ENCODE results near the gene FREM3.
"Not testable (repeated sequence)": the region's sequence is repeated elsewhere in the genome, so short reads cannot be mapped to it uniquely, and the experiment has no call there.

FREM3 gene

DNA sequence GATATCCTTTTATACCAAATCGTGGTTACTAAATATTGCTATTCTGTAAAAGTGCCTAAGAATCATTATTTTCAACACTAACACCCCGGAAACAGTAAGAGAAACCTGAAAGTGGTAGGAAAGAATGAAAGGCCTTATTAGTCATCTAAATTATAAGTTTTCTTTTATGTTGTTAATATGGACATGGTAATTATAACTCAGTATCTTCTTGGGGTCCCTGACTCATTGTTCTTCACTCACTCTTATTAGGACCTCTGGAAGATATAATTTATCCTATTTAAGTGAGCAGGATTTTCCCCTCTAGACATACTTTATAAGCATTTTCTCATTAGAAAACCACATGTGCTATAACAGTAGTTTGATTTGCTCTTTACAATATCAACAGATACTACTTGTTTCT lies 136.0 kb downstream of the FREM3 start:
- DNase-seq: no peak

GRCh38 chr4:143559757-143560147 lies 140.7 kb downstream of the FREM3 start:
- DNase-seq: no peak

DNA sequence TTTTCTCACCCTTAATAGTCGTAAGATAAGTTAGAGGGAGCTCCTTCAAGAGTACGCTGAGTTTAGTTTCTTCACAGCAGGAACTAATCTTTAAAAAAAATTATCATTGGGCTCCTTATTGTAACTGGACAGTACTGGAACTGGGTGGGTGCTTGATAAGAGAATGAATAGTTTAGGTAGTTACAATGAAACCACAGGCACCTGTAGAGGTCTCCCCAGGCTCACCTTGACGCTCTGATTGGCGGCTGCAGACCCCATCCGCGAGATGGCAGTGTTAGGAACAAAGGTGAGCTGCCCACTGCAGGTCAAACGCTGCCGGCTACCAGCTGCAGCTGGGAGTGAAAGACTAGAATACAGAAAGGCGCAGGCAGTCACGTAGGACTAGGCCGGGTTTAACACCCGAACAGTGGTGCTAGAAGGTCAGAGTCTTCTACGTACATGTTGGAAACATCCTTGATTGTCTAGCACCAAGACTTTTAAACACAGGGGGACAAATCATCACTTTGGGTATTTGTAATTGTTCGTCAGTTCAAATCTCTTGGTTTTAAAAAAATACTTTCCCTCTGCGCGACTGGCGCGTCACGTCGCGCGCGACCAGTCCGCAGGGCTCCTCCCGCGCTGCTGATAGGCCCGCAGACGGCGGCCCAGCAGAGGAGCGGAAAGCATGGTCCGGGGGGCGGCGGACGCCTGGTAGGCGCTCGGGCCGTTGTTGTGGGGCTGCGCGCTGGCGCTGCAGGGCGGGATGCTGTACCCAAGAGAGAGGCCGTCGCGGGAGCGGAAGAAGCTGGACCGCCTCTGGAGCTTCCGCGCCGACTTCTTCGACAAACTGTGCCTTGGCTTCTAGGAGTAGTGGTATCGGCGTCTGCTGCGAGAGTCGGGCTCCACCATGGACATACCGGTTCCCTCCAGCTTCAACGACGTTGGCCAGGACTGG lies 141.4 kb downstream of the FREM3 start:
- DNase-seq: peak; percentile 2

DNA sequence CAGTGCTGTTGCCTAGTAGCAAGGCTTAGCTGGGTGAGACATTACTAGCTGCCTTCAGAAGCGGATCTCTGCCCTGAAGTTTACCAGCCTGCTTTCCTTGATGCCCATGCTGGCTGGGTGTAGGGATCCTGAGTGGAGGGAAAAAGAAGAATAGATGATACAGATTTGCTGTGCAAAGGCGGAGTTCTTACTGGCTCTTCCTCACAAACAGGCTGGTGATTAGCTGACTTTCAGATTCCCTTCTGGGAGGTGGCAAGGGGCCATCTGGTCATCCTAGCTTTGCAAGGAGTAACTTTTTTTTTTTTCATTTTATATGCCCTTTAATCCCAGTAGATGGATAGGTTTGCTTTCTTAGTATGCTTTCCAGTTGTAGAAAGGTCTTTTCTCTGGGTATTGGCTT lies 142.2 kb downstream of the FREM3 start:
- DNase-seq: no peak

GRCh38 chr4:143555676-143556075 lies 144.8 kb downstream of the FREM3 start:
- no peak for DNase-seq

DNA sequence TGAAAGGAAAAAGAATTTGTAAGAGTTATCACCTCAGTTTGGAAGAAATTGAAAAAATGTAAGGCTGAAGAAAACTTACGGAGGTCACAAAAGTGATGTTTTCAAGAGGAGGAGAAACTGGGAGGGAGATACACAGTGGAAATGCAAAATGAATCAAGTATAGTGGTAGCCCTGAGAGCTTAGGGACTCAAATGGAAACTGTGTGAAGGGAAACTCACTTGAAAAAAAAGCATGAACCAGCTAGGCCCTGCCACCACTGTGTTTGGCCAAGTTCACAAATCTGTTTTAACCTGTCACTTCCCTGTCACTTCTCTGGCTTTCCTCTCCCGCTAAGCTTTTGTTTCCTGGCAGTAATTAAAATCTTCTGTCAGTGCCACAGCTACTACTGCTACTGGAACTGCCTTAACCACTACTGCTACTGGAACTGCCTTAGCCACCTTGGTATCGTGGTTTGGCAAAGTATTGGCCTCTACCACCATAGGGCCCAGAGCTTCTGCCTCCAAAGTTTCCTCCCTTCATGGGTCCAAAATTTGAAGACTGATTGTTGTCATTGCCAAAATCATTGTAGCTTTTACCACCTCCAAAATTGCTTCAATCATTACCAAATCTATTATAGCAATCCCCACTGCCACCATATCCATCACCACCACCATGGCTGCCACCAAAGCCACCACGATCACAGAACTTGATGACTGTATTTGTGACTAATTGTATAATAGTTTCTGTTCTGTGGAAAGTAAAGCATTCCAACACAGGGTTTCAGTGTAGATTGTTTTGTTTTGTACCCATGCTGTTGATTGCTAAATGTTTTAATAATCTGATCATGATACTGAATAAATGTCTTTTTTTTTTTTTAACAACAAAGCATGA lies 145.5 kb downstream of the FREM3 start:
- no peak for DNase-seq

DNA sequence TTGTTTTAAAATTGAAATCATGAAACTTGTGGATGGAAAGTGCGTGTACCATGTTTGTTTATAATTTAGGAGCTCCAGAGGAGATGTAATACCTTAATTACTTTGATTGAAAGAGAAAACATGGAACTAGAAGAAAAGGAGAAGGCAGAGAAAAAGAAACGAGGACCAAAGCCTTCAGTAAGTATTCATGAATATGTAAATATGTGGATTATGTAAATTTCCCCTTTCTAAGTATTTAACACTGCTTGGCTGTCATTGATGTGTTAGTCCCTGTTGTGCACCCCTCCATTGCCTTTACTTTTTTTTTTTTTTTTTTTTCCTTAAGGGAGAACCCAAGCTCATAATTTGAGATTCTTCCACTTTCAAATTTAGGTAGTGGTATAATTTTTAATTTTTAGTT lies 150.5 kb downstream of the FREM3 start:
- no peak for DNase-seq

DNA sequence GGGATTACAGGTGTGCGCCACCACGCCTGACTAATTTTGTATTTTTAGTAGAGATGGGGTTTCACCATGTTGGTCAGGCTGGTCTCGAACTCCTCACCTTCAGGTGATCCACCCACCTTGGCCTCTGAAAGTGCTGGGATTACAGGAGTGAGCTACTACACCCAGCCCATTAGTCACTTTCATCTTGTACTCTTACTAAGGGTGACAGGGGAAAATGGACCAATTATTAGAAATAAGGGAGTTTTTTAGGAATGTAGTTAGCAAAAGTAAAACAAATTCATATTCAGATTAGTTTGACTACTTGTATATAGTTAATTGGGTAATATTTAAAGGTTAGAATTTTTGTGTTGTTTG lies 160.8 kb downstream of the FREM3 start:
- no peak for DNase-seq

GRCh38 chr4:143538979-143539669 lies 161.4 kb downstream of the FREM3 start:
- DNase-seq: no peak

GRCh38 chr4:143531788-143532491 lies 168.5 kb downstream of the FREM3 start:
- DNase-seq: no peak

GRCh38 chr4:143531380-143531779 lies 169.1 kb downstream of the FREM3 start:
- no peak for DNase-seq

GRCh38 chr4:143528046-143528445 lies 172.4 kb downstream of the FREM3 start:
- DNase-seq: not testable (repeated sequence)
